HG03469 (cell line): ENCODE data around the gene PEX5L.
A peak's percentile ranks its signal among the peaks of the same experiment; 100 is the strongest.
"Not testable (repeated sequence)": the region's sequence is repeated elsewhere in the genome, so short reads cannot be mapped to it uniquely, and the experiment has no call there.

Experiments used
- ATAC-seq: cut with Tn5 transposase; IDR thresholded peaks from one replicate; pipeline ENCODE4 v1.9.1; 2021; ENCODE audit warnings: mild to moderate bottlenecking, moderate library complexity, moderate number of reproducible peaks; ENCODE audit not compliant: unreplicated experiment

The PEX5L gene

GRCh38 chr3:180011927-180012326 is 24.8 kb downstream of the PEX5L start:
- no peak for ATAC-seq

GRCh38 chr3:180008318-180008717 is 28.4 kb downstream of the PEX5L start:
- not testable (repeated sequence) for ATAC-seq

DNA sequence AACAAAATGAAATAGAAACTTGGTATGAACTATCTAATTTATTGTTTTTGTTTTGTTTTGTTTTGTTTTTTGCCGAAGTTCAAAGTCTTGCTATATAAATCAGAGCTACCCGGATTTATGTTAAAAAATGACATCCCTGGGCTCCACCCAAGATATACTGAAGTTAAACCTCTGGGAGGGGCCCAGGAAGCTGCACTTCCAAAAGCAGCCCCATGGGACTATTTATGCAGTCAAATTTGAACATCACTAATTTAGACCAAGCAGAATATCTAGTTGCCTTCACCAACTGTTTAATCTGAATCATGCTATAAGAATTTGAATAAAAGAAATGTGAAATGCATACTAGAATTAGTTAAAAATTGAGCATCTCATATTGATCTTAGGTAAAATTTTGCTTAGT is 32.2 kb downstream of the PEX5L start:
- ATAC-seq = no peak

GRCh38 chr3:180002006-180002405 is 34.7 kb downstream of the PEX5L start:
- no peak for ATAC-seq

DNA sequence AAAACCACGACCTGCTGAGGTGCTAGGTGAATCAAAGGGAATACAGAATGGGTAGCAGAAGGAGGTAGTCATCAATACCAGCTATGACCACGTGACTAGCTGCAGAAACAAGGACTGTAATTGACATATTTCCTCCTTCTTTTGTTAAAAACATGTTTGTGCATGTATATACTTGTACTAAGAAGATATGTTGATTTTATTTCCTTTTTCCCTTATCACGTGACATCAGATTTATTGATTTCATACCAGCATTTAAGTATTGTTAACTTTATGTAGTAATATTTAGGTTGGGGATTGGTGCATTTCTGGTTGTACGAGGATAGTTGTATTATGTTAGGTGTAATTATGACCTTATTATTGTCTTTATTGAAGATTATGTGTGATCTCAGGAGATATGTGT is 36.2 kb downstream of the PEX5L start:
- ATAC-seq = no peak

DNA sequence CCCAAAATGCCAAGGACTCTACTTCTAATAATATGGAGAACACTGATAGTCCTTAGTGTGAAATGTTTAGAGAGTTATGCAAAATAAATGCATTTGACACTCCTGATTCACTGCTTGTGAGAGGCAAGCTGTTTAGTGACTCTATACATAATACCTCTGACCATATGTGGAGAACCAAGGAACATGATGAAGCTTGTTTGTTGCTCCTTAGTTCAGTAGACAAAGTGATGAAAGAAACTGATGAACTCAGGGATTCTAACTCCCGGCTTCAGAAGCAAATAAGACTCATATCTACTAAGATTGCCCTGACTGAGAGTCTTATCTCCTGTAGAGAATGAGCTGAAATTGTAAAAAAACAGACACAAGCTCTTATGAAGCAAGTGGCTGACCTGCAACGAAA is 41.3 kb downstream of the PEX5L start:
- ATAC-seq = no peak

DNA sequence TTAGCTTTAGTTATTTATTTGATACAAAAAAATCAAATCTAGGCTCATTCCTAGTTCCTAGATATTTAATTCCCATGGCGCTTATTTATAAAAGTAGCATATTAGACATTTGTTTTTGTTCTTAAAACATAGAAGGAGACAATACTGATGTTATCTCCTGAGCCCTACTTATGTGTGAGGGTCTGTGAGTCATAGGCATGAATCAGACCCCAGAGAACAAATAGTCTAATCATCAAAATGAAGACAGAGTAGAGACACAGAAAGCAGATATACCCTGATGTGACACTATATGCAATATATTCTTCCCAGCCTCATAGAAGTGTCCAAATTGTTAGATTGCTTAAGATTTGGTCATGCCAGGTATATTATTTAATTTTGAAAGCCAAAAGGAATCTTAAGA is 44.9 kb downstream of the PEX5L start:
- ATAC-seq = no peak

- no peak for ATAC-seq
Measured at GRCh38 chr3:179991104-179991503, 45.6 kb downstream of the PEX5L start.

GRCh38 chr3:179981646-179982045 is 55.1 kb downstream of the PEX5L start:
- ATAC-seq = no peak

GRCh38 chr3:179977356-179977755 is 59.4 kb downstream of the PEX5L start:
- no peak for ATAC-seq

GRCh38 chr3:179973931-179974361 is 62.8 kb downstream of the PEX5L start:
- no peak for ATAC-seq

DNA sequence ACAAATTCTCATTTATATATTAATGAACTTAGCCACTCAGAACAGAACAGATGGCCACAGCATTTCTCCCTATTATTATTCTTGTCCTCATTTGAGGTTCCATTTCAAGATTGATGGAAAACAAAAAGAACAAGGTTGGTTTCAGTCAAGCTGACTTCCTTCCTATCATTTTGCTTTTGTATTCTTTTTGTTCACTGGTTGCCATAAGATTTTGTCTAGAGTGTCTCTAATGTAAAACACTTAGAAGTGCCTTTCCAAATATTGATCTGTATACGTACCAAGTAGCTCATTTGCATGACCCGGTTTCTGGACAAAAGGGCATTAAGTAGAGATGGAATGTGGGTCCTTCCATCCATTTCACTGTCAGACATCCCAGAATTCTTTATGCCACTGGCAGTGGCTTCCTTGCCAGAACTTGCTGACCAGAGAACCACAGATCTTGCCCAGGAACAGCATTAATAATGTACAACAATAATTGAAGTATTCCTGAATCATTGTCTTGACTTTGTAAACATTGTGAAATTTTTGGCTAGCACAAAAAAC is 63.8 kb downstream of the PEX5L start:
- no peak for ATAC-seq

- no peak for ATAC-seq
Measured at GRCh38 chr3:179971280-179971679, 65.5 kb downstream of the PEX5L start.

DNA sequence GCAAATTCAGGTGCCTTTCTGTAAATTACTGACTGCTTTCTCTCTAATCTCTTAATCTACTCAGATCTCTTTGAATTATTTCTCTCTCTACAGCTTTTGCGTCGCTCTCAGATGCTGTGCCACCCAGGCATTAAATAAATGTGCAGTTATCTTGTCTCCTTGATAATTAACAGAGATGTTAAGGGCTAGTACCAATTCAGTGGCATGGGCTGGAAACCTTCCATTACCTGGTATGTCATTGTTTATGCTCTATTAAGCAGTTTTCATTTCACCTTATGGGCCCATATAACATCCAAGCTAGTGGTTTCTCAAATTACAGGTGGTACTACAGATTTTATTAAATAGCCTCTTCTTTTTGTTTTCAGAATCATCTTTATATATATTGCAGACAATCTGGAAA is 66.0 kb downstream of the PEX5L start:
- ATAC-seq = no peak

- ATAC-seq = no peak
Measured at GRCh38 chr3:179969525-179969924, 67.2 kb downstream of the PEX5L start.

- ATAC-seq = peak; percentile 67
Measured at GRCh38 chr3:179967622-179968021, 69.1 kb downstream of the PEX5L start.

DNA sequence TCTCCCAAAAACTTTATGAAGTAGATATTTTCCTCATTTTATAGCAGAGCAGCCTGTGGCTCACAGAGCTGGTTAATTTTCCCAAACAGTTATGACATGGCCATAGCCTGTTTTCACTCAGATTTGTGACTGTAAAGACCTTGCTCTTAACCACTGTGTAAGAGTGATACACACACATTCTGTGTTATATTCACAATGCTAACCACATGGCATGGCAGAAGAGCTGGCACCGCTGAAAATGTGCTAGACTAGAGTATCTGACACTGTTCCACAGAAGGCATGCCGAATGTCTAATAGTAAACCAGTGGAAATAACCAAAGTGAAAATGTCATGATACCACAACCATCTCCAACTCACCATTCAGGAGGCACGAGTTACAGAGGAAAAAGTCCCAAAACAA is 71.8 kb downstream of the PEX5L start:
- ATAC-seq = no peak

DNA sequence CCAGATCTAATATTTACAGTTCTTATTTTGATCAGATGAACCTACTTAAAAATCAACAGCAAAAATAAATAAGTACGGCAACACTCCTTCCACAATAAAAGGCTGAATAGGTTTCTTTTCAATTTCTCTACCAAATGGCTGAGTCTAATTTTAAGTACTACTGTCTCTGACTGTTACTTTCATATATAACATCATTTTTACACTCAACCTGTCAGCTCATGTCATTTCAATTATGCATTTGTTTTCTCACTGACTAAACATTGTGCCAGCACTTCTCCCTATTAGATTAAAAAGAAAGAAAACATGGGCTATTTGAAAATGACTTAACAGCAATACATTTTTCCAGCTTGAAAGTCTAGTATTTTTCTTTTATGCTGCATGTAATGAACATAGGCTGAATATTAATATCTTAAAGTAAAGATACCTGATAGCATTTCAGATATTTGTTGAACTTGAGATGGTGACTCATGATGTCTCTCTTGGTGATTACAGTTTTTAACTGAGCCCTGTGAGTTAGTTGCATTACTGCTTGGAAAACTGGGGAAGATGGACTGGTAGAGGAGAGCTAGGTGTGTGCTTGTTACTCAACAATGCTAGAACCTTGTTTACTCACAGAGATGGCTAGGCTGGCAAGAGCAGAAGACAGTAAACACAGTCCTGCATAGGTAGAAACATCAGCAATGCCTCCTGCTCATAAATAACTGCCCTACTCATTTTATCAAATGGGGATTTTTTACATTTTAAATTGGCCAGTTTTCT is 73.9 kb downstream of the PEX5L start:
- no peak for ATAC-seq

- ATAC-seq = peak; percentile 71
Measured at GRCh38 chr3:179961703-179962078, 75.0 kb downstream of the PEX5L start.

DNA sequence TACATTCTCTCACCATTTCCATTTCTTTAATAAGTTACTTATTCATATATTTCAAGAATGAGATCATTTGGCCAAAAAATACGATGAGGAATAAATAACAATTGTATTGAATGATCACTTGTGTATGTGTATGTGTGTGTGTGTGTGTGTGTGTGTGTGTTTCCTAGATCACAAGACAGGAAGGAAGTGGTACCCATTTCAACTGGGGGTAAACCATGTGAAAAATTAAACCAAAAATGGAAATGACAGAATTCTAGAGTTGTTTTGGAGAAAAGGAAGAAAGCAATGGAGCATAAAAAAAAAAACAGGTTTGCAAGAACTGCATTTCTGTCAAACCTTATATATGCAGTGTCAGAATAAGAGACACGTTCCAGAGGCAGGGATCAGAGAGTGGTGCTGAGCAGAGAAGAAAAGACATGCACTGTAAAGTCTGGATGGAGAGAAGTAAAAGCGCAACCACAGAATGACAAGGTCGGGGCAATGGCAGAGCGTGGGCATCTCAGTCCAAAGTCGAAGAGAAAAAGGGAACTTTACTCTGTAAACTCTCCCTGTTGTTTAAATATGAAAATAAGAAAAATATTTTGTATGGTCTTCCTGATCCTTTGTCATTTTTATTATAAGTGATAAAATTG is 75.5 kb downstream of the PEX5L start:
- peak; percentile 12 for ATAC-seq

- no peak for ATAC-seq
Measured at GRCh38 chr3:179958759-179959158, 78.0 kb downstream of the PEX5L start.

GRCh38 chr3:179958143-179958542 is 78.6 kb downstream of the PEX5L start:
- ATAC-seq = no peak
